22Rv1 (cell line): ENCODE results near the gene LRRFIP1.

ENCODE experiments used
- H3K27ac ChIP-seq: fragments of 450-650 bp; 2 replicates; pipeline ENCODE4 v1.5.1; 2017
- ZFX ChIP-seq: fragments of 450-650 bp; IDR thresholded peaks from 2 replicates; pipeline ENCODE4 v1.6.1; 2017; ENCODE audit warnings: antibody characterized with exemption, borderline replicate concordance
- TF ChIP-seq, protein P1 (sequence below): fragments of 450-650 bp; IDR thresholded peaks from 2 replicates; pipeline ENCODE4 v1.5.1; 2017; ENCODE audit warnings: mild to moderate bottlenecking

Gene LRRFIP1

GRCh38 chr2:237669628-237670392 is 42.4 kb downstream of the LRRFIP1 start:
- no peak overlapping the region for H3K27ac ChIP-seq
- TF ChIP-seq ZFX: no peak
- TF ChIP-seq, protein P1, sequence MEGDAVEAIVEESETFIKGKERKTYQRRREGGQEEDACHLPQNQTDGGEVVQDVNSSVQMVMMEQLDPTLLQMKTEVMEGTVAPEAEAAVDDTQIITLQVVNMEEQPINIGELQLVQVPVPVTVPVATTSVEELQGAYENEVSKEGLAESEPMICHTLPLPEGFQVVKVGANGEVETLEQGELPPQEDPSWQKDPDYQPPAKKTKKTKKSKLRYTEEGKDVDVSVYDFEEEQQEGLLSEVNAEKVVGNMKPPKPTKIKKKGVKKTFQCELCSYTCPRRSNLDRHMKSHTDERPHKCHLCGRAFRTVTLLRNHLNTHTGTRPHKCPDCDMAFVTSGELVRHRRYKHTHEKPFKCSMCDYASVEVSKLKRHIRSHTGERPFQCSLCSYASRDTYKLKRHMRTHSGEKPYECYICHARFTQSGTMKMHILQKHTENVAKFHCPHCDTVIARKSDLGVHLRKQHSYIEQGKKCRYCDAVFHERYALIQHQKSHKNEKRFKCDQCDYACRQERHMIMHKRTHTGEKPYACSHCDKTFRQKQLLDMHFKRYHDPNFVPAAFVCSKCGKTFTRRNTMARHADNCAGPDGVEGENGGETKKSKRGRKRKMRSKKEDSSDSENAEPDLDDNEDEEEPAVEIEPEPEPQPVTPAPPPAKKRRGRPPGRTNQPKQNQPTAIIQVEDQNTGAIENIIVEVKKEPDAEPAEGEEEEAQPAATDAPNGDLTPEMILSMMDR: no peak

- no peak overlapping the region for H3K27ac ChIP-seq
These were observed 43.3 kb downstream of the LRRFIP1 start for GRCh38 chr2:237670641-237671040.

DNA sequence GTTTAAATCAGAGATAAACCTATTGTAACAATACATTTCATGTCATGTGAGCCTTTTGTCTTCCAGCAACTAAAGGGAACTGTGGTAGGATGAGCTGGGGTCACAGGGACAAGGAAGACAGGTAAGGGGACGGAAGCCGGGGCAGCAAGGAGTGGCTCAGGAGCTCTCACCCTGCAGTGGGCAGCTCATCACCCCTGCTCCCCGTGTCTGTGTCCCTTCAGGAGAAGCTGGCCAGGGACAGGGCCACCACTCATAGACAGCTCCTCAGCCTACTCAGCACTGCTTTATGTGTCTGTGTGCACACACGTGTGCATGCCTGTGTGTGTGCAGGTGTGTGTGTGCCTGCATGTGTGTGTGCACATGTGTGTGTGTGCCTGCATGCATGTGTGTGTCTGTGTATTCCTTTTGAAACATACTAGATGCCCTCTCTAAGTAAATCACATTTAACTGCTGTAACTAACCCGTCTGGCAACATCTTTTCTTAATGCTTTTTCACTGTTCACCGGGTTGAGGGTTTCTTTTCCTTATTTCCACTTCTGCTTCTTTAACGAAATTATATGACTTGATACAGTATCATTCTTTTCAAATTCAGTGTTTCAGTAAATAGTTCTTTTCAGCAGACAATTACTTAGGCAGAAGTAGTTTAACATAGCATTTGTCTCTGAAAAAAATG is 44.2 kb downstream of the LRRFIP1 start:
- TF ChIP-seq ZFX: no peak
- TF ChIP-seq, protein P1: no peak
- H3K27ac ChIP-seq: no peak overlapping the region

More at GRCh38 chr2:237670641-237671040, 43.3 kb downstream of the LRRFIP1 start:
- no peak for TF ChIP-seq ZFX
- TF ChIP-seq, protein P1: no peak

GRCh38 chr2:237672731-237673129 is 45.3 kb downstream of the LRRFIP1 start:
- H3K27ac ChIP-seq: no peak overlapping the region
- no peak for TF ChIP-seq ZFX
- TF ChIP-seq, protein P1: no peak

DNA sequence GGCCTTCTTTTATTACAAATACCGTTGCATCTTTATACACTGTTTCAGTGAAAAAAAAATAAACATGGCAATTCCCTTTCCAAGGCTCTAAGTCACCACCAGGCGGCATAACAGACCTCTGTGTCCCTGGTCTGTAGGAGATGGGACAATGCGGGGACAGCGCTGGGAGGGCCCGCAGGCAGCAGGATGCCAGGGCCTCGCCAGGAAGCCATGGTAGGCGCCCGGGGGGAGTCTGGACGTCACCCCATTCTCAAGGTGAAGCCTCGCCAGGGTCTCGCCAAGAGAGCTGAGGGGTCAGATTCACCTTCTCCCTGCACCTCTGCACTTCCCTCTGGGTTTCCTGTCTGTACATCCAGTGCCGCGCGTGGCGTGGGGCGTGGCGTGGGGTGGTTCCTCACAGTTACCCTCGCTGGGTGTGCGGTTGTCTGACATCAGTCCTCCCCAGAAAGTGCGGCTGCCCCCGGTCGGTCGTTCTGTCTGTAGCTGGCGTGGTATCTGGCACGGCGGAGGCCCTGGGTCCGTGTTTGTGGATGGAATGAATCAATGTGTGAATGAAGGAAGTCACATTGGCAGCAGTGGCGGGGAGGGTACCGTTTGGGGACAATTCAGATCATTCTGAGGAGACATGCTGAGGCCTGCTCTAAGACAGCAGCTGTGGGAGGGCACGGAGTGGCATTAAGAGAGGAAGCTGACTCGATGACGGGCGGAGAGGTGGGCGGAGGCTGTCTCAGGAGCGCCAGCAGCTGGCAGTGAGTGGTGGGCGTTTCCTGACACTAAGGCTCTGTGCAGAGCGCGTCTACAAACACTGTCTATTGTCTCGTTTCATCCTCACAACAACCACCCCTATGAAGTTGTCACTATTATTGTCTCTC is 46.0 kb downstream of the LRRFIP1 start:
- TF ChIP-seq, protein P1: peak; percentile 87
- no peak for TF ChIP-seq ZFX
- no peak overlapping the region for H3K27ac ChIP-seq

DNA sequence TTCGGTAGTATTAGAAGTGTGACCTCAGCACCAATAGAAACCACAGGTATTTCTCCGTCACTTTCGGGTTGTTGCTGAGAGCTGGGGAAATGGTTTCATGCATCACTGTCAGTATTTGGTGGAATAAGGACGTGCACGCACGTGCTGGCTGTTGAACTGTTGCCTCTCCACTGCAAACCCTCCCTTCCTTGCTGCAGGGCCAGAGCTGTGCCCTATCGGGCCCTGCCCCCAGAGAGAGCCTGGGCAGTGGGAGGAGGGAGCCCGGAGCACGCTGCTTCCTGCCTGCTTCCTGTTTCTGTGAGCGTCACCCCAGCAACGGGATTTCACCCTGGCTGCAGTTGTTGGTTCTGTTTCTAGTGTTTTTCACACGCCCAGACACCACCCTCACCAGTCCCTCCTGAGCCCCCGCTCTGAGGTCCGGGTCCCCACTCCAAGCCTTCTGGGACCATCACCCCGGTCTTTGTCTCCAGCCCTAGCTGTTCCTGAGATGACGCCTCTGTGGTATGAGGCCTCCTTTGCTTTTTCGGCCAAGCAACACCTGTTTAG is 47.4 kb downstream of the LRRFIP1 start:
- H3K27ac ChIP-seq: no peak overlapping the region
- TF ChIP-seq, protein P1: no peak
- no peak for TF ChIP-seq ZFX
